8988T (cell line): ENCODE results near the gene ABTB1.

ENCODE experiments used
- DNase-seq: peaks from one replicate; pipeline ENCODE4 v3.0.0; 2011

Gene ABTB1

DNA sequence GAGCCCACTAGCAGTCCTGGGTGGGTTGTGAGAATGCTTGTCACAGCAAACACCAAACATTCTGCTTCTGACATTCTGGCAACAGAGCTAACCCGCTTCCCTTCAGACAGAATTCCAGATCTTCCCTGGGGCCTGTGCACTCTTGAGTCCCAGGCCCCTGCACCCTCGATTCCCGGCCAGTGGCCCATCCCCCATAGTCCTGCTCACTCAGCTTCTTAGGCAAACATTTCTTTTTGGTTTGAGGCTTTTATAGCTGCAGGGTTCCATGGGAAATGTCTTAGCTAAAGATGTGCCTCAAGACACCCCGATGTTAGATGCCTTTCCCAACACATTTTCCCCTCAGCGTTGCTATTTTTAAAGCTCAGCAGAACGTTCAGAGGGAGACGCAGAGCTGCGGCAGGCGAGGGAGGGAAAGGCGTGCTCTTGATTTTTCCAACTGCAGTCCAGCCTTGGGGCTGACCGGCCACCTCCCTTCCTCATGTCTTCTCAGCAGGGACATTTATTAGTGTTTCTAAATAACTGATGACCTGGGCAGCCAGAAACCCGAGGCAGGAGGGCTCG is 35.2 kb downstream of the ABTB1 start:
- no peak for DNase-seq

DNA sequence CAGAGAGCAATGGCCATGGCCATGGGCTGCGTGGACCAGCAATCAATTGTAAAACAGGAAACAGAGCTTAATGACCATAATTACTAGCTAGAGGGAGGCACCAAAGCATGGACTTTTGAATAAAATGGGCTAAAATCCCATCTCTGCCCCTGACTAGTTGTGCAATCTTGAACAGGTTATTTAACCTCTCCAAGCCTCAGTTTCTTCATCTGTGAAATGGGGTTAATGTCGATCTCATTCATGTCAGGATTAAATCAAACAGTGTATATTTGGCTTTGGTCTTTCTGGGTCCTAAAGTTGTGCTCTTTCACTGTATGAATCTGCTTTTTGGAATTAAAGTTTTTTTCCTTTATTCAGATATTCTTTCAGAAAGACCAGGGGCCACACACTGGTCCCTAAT is 36.1 kb downstream of the ABTB1 start:
- no peak for DNase-seq

DNA sequence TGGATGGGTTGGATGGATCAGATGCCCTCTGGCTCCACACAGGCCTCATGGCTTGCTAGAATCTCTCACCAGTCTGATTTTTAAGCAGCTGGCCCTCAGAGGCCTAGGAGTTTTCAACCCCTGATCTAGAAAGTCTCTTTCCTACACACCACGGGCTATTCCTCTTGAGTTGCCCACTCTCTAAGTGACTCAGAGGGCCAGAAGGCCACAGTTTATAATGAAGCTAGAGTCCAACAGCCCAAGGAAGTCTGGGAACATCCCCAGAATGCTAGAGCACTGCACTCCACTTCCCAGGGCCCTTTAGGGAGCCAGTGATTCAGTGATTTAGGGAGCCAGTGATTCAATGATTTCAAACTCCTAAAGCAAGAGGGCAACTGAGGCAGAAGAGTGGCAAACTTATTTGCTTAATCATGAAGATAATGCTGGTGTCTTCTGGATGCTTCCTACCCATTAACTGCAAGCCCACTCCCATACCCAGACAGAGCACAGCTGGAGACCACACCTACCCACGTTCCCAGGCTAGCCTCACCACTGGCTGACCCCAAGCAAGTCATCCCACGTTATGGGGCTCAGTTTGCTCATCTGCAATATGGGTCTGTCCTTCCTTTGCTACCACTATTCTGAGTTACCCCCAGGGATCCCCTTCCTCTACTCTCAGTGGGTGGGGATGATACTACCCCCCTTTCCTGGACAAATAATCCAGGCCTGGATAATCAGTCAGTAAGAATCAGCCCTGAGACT is 36.7 kb downstream of the ABTB1 start:
- DNase-seq: no peak

DNA sequence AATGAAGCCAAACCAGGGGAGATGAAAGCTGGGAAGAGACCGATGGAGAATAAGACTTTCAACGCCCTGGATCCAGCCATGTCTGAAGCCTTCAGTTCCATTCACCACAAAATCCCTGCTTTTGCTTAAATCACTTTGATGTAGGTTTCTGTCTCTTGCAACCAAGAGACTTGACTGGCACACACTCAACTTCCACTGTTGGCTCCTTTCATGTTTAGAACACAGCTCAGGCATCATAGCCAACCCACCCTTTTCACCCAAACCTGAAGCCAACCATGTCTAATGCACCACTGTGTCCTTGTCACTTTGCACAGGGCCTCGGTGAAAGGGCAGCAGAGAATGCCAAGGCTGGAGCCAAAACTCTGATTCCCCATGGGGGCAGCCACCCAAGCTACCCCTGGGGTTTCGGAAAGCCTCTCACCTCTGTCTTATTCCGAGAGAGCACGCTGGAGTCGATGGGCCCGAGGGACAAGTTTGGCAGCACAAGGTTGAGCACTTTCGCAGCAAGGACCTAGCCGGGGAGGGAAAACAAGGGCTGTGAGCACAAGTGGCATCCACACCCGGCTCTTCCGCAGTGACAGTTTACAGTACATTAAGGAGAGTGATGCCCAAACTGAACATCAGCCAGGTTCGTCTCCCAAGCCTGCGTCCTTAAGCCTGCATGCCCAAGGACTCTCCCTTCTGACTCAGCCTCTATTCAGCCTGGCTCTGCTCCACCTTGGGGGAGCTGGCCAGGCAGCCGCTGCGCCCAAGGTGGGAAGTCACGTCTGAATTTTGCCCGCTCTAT is 37.6 kb downstream of the ABTB1 start:
- no peak for DNase-seq

DNA sequence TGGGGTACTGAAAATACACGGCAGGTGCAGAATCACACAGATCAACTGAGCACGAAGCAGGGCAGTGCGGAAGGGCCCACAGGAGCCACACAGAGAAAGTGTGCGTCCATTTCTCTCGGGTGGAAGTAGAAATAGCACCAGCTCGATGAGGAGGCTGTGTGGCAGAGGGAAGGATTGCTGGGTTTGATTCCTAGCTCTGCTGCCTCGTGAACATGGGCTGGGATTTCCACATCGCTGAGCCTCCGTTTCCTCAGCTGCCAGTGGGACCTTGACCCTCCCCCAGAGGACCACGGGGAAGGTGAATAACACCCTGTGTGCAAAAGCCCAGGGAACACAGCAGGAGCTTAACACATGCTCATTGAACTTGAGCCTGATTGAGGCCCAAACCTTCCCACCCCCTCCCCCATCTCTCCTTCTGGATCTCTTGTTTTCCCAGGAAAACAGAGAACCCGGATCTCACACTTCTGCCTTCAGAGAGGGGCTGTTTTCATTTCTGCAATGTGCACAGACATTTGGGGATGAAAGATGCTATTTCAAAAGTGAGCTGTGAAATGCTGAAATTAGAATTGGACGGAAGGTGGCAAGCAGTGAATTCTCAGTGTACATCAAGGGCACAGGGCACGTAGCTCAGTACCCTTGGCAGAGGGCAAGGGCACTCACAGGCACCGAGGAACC is 38.4 kb downstream of the ABTB1 start:
- no peak for DNase-seq

DNA sequence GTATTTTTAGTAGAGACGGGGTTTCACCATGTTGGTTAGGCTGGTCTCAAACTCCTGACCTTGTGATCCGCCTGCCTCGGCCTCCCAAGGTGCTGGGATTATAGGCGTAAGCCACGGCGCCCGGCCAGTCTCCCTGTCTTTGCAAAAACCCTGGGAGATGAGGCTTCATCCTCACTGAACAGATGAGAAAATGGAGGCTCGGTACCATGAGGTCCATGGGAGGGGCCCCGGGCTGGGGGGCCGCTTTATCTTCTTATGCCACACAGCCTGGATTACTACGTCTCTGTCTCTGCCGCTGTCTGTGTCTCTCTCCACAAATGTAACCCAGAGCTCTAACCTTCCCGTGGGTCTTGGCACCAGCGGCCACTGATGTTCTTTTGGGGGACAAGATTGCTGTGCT is 39.1 kb downstream of the ABTB1 start:
- no peak for DNase-seq

DNA sequence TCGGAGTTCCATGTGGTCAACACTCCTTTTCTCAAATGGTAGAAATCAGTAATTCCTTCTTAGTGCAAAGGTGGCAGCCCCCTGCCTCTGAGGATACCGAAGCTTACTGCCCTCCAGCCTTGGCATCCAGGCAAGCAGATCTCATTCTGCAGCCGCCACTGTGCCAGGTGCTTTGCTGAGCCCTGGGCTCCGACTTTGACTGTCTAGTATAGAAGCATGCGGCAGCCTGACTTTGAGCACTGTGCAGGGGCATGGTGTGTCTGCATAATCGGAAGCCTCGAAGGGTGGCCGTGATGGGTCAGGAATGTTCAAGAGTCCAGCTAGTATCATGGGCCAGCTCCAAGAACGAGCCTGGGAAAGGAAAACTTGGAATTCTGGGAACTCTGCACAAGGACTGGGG is 39.7 kb downstream of the ABTB1 start:
- DNase-seq: no peak

DNA sequence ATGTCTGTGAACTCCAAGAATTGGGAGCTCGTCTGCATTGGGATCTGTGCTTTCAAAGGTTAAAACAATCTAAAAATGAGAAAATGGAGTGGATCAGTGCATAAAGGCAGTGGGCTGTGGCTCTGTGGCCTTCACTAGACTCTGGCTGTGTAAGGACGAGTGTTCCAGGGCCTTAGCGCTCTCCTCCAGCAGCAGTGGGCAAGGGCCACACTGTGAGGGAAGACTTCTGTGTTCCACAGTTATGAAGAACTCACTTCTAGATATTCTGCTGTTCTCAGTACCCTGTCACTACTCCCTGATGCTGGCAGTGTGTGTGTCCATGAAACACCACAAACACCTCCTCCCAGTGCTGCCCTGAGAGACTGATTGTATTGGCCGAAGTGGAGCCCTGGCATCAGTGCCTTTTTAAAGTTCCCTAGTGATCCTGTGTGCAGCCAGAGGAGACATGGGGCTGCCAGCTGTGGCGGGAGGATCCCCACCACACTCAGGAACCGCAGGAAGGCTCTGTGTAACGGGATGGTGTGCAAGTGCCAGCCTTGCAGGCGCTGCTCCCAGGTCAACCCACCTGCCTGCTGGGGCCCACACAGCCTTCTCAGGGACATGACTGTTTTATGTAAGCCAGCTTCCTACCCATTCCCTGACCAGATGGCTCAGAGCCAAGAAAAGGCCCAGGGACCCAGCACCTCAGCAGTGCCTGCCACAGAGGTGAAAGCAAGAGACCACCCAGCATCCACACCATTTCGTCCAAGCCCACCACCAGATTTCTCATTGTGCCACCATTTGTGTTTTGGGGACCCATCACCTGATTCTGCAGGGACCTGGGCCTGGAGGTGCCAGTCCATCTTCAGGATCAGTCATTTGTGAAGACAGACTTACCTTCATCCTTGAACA is 40.4 kb downstream of the ABTB1 start:
- no peak for DNase-seq

DNA sequence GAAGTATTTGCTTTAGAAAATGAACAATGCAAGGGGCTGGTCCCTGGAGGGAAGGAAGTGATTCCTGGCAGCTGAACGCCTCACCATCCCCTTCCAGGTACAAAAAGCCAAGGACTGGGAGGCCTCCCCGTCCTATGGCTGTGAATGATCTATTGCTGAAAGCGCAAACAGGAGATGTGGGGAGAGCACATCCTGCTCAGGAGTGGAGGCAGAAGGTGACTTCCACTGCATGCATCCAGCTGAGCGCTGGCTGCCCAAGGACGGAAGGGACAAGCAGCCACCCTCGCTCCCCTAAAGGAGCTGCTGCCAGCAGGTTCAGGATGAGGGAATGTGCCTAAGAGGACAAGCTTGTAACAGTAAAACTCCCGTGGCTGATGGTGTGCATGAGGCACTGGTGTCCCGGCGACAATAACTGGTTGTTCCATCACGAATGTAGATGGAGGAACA is 41.4 kb downstream of the ABTB1 start:
- no peak for DNase-seq

DNA sequence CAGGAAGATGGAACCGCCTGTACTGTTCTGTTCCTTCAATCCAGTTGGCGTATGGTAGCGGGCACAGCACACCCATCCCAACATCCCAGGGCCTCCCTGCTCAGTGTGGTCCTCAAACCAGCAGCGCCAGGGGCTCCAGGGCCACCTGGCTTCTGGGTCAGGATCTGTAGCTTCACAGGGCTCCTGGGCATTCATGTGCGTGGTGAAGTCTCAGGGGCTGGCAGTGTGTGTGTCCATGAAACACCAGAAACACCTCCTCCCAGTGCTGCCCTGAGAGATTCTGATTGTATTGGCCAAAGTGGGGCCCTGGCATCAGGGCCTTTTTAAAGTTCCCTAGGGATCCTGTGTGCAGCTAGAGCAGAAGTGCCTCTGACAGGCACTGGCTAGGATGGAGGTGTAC is 42.1 kb downstream of the ABTB1 start:
- no peak for DNase-seq

DNA sequence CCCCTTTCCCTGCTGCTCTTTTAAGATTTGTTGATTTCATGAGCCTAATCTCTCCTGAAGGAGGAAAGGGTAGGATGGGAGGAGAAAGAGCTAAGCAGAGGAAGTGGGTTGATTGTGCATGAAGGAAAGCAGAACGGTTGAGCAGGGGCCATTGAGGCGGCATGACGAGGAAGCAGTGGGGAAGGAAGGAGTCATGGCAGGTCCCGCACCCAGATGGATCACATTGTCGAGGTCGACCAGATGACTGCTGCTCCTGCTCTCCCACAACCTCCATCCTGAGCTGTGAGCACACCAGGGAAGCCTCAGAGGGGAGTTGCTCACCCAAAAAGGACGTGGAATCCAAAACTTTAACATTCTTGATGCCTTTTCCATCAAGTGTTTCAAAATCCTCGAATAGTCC is 42.8 kb downstream of the ABTB1 start:
- no peak for DNase-seq

DNA sequence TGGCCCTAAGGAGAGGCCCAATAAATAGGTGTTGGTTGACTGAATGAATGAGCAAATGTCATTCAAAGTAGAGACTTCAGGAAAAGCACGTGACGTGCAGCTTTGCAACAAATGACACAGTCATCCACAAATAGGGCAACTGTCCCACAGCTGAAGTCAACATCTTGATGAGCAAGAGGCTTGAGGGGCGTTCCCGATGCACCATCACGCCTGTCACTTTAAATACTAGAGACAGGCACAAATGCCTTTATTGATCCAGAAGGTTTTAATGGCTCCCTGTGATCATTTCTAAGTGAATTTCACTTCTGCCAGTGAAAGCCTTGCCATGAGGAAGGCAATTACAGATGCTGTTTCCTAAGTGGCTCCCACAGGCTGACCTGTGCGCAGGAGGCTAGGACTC is 43.6 kb downstream of the ABTB1 start:
- no peak for DNase-seq

DNA sequence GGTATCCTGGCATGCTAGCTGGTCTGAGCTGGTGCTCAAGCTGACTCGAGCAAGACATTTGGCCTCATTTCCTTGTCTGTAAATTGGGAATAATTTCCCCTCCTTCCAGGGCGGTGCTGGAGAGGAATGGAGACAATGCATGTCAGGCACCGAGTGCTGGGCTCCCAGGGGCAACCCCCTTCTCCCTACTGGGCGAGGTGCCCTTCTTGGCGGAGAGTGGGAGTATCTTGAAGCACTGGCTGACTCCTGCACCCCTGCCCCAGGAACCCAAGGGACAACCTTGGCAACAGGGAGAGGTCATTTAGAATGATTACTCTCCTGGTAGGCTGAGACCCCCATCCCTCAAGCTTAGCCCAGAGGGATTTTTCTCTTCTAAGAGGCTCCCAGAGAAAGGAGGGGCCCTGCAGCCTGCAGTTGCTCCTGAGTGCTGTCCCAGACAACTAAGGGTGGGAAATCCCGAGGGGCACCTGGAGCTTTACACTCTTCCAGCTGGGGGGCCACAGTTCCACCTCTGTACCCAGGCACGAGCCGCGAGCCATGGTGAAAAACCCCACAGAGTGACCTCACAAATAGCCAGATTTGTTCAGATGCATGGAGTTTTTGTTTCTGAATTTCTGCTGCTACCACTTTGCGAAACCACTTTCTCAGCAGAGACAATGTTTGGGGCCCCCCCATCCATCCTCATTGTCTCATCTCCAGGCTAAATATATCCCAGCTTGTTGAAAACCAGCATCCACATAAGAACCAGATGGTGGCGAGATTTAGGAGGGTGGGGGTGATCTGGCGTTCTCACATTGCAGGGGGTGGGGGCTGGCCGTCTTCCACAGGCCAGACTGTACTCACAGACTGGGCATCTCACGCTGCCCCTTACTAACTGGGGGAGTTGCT is 44.8 kb downstream of the ABTB1 start:
- no peak for DNase-seq

DNA sequence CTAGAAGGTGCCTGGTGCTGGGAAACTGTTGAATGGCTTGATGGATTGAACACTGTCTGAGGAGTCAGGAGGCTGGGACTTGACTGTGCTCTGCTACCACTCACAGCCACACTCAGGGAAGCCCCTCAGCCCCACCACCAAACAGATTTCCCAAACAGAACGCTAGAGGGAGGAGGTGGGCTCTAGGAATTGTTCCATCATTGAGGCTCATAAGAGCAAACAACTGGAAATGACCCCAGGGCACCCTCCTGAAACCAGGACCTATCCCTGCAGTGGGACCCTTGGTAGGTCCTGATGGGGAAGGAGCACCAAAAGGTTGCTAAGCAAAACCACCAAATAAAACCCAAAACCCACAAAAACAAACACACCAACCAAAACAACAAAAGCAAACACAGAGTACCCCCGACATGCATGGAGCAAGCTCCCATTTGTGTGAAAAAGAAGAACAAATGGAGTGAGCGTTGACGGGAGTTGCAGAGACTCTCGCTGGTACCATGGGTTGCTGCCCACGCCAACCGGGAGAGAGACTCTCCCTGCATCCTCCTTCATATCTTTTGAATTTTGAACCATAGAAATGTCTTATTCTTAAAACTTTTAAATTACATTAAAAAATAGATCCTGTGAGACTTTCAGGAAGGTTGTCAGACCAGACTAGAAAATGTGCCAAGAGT is 45.6 kb downstream of the ABTB1 start:
- DNase-seq: no peak

DNA sequence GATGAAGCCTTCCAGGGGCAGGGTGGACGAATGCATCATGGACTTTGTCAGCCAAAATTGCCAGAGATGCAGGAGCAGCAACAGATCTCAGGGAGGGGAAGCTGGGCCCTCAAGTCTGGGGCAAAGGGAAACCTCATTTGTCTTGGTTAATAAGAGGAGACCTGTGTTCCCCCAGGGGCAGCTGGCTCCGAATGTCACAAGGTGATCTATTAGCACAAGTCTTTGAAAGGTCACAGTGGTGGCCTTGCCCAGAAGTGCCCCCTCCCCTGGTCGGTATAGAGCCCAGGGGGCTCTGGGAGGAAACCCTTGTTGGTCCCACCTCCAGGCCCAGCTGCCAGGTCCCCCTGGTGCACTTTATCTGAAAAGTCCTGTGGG is 46.2 kb downstream of the ABTB1 start:
- DNase-seq: no peak

DNA sequence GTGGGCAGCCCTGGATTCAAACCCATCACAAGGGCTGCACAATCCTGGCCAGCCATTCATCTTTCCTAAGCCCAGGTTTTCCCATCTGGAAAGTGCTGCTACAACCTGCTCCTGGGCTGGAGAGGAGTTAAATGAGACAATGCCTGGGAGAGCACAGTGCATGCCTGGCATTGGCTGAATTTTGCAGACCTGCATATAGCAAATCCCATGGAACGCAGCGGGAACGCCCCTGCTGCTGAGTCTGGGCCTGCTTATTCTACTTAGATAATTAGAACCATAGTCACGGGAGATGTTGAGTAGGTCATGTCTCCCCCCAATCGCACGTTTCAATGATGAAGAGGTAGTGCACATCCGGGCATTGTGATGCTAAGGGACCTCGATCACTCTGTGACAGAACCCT is 46.6 kb downstream of the ABTB1 start:
- DNase-seq: no peak

DNA sequence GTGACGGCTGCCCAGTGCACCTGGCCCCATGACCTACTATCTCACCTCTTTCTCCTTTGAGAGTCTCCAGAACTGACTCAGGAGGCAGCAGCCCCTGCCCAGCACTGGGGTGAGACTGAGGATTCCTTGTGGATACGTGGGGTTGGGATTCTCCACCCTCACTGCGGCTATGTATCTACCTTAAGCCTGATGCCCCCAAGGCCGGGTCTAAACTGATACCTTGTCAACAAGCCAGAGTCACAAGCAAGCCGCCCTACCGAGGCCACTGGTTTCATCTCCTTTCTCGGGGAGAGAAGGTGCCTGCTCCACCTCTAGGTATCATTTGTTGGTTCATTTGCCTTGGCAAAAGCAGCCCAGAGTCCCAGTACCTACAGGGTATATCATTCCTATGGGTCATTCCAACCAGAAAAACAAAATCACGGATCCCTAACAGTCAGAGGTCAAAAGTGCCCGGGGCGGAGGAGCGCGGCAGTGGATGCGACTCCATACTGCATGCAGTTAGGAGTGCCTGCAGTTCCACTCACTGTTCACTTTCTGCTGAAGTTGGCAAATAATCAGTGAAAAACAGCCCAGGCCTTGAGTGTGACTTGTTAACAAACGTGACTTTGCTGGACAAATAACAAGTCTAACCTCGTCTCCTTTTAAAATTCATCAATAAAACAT is 47.5 kb downstream of the ABTB1 start:
- no peak for DNase-seq

DNA sequence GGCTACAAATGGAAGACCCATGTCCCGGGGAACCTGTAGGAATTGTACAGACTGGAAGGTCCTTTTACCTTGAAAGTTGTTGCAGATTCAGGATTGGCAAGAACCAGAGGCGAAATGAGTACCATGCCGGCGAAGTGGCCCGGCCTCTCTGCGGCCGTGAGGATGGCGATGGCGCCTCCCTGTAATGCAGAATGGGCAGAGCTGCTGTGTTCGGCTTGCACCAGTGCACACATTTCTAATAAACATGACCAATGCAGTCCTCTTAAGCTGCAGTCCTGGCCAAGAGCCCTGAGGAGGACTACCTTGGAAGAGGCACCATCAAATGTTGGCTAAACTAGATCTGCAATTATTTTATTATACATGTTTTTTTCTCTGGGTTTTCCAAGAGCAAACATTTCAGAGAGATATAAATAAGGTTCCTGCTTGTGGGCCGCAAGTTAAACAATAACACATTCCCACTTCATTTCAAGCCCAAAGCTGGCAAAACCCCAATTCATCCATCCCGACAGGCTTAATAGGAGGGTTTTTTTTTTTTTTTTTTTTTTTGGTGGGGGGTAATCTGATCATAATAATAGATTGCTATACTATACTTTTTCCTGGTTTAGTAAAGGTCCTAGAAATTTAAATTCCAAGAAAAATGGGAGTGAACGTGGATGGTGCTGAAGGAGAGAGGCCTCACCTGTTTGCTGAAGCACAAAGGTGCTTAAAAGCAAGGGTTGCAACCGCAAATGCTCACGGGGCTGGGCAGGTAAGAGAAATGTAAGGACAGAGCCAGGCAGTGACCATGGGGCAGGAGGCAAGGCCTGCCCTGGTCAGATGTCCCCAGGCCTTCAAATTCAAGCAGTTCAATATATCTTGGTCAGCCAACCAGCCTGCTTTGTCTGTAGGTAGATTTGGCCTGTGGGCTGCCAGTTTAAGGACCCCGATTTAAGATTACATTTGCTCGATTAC is 48.5 kb downstream of the ABTB1 start:
- no peak for DNase-seq

DNA sequence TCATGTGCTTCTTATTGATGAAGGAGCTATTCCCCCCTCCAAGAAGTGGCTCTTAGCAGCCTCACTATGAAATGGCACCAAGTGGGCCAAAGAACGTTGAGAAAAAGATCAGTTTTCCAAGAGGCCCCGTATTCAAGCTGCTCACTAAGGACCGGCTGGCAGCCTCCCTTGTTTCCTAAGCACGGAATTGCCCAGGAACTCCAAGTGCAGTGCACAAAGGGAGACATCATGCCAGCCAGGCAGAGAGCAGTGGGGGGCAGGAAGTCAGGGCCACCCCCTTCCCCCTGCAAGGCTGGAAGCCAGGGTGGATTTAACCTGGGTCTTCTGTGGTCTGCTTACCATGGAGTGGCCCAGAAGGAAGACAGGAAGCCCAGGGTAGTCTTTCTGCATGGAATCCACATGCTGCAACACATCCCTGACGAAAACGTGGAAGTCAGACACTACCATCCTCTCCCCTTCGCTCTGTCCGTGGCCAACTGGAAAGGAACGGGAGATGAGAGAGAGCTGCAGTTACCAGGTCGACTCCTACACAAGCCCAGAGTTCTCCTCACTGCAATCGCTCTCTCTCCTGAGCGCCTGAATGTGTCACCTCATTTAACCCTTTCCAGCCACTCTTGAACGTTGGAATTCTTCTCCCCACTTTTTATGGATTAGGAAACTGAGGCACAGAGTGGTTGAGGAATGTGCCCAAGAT is 49.5 kb downstream of the ABTB1 start:
- DNase-seq: no peak
